DMS79 treated with DMSO at 0.1 percent for 48 hours (cell line): ENCODE results near the gene UBXN1.
"Not testable (repeated sequence)": the region's sequence is repeated elsewhere in the genome, so short reads cannot be mapped to it uniquely, and the experiment has no call there.

Source experiments
- DNase-seq: peaks from one replicate; lab custom pipeline; 2025; lab: John Stamatoyannopoulos, UW

The UBXN1 gene

DNA sequence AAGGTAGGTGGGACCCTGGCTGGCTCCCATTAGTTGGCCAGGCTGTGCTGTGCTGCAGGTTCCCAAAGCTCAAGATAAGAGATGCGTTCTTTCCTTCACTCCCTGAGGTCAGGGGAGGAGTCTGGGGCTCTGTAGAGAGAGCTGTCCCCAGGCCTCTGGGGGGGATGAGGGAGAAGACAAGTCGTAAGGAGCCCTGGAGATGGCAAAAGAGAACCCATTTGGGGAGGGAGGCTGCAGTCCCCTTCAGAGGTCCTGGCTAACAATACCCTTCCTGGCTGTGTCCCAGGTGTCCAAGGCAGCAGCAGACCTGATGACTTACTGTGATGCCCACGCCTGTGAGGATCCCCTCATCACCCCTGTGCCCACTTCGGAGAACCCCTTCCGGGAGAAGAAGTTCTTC is 29.5 kb upstream of the UBXN1 start:
- no peak for DNase-seq

DNA sequence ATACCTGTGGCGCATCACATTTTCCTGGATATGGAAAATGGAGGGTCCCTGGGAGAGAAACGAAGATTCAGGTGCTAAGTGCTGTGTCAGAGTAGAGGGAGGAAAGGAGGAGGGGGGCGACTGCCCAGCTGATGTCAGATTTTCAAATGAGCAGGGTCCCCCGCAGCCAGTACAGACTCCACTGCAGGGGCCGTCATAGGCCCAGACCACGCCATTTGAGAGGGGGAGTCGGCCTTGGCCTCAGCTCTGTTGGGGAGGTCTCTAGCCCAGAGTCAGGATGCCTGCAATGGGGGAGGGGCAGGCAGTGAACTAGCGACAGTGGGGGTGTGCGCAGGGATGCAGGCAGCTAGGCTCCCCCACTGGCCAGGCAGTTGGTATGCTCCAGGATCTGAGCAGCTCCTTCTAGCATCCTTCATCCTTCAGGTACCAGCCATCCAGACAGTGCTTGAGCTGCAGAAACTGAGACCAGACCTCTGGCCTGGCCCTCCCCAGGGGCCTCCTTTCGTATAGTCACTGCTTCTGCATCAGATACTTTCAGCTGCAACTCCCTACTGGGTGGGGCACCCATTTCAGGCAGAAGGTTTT is 28.5 kb upstream of the UBXN1 start, which contains the start of the genes BSCL2 and GNG3:
BSCL2 (minus strand) TSS at position 148 of the 585 bp plus-strand sequence. CDS start 229 bp downstream, outside the sequence.
GNG3 (plus strand) TSS at position 400 of the 585 bp plus-strand sequence. CDS start 620 bp downstream, outside the sequence.
- peak; percentile 96 for DNase-seq

DNA sequence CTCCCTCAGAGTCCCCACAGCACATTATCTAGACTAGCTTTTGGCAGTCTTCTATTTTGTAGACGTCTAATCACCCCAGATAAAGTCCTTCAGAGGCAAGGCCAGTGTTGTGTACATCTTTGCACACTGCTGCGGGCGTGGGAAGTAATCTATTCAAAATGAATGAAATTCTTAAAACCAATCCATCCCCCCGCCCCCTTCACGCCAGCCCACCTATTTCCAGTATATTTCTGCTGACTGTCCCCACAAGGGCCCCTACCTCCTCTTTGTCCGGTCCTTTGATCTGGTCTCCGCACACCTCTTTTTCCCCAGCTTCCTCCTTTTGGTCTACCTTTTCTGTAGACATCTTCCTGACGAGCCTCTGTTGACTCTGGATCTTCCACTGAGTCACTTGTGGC is 28.0 kb upstream of the UBXN1 start:
- DNase-seq = no peak

DNA sequence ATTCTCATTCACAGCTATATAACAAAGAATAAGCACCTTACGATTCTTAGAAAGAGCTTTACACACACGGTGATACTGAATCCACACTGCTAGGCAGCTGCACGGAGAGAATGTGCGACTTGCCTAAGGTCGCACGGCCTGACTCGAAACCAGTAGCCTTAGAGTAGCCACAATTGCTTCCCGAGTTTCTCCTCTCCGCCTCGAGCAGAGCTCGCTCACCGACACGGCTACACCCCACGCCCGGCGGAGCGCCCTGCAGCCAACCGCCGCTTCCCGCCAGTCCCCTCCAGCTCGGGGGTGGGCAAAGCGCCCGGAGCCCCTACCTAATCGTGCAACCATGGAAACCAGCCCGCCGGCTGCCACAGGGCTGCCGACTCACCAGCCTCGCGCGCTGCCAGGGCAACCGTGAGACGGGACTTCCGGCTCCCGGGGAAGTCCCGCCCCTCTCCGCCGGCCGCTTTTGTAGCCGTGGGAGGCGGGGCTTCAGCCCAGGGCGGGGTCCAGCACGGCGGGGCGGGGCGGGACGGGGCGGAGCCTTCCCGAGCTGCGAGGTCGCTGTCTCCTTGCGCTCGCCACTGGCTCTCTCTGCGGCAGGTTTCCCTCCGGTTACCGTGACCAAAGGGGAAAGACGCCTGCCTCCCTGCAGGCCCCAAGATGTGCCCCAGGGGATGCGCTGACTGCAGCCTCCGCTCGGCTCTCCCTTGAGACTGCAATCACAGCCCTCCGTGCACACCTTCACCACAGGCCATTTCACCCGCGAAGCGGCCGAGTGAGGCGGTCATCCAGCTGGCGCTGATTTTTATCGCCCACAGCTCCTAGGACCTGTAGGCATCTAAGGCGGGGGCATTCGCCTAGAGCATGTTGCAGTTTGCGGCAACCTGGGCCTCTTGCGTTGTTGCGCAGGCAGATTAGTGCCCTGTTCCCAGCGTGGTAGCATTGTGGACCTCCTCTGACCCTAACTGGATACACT is 27.3 kb upstream of the UBXN1 start:
- DNase-seq = peak; percentile 94

DNA sequence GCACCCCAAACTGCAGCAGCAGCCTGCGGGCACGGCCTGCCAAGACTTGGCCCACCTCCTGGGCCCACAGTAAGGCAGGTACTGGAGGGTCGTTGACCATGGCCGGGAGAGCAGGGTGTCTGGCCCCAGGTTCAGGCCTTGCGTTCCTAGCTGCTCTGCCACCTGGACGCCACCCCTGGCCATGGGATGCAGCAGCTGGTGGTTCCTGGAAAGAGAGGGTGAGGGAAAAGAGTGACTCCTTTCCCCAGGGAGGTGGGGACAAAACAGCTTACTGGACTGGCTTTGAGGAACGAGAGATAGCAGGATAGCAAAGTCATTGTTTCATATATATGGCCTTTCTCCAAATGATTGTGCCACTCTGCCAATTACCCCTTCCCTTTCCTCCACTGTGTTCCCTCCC is 26.5 kb upstream of the UBXN1 start:
- DNase-seq = peak; percentile 58

DNA sequence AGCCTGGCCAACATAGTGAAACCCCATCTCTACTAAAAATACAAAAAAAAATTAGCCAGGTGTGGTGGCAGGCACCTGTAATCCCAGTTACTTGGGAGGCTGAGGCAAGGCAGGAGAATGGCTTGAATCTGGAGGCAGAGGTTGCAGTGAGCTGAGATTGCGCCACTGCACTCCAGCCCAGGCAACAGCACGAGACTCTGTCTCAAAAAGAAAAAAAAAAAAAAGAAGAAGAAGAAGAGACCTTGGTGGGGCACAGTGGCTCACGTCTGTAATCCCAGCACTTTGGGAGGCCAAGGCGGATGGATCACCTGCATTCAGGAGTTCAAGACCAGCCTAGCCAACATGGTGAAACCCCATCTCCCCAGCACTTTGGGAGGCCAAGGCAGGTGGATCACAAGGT is 25.0 kb upstream of the UBXN1 start:
- not testable (repeated sequence) for DNase-seq

DNA sequence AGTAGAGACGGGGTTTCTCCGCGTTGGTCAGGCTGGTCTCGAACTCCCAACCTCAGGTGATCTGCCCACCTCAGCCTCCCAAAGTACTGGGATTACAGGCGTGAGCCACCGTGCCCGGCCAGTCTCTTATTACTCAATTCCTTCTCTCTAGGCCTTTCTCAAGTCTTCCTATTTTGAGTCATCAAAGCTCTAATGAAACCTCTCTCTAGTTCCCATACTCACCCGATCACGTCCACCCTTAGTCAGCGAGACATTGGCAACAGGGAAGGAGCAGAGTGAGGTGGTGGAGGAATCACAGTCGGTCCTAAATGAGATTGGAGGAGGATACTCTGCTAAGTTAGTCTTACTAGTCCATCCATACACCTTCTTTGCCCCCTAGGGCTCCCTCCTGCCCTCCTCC is 23.4 kb upstream of the UBXN1 start:
- no peak for DNase-seq

DNA sequence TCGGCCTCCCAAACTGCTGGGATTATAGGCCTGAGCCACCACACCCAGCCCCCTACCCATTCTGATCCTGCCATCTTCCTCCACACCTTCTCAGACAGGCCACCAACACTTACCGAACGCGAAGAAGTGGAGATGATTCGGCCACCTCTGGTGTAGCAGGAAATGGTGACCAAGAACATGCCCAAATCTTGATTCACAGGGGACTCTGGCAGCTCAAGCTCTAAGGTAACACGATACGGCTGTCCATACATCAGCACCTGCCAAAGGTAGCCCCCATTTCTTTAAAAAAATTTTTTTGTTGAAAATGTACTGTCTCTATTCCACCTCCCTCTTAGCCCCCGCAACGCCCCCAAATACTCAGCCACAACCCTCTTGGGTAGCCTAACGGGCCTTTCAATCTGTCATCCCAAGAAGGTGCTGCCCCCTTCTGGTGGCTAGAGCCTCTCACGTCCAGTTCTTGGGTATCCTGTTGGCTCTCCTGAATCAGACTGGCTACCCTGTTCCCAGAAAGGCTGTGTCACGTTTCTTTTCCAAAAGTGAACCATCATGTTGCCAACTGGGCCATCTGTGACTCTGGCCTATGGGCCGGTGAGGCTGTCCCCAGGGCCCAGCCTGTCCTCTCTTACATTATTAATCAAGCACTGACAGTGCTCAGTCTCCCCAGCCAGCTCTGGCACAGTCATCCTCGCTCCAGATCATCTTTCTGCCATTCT is 15.7 kb upstream of the UBXN1 start:
- peak; percentile 11 for DNase-seq

DNA sequence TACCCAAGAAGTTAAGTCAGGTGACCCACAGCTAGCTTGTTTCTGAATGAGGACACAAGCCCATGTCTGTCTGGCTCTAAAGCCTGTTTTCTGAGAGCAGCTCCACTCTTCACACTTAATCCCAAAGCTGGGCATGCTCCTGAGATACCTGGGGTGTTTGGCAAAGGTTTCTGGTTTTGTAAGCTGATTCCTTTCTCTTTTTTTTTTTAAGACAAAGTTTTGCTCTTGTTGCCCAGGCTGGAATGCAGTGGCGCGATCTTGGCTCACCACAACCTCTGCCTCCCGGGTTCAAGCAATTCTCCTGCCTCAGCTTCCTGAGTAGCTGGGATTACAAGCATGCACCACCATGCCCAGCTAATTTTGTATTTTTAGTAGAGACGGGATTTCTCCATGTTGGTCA is 14.8 kb upstream of the UBXN1 start:
- DNase-seq = not testable (repeated sequence)

DNA sequence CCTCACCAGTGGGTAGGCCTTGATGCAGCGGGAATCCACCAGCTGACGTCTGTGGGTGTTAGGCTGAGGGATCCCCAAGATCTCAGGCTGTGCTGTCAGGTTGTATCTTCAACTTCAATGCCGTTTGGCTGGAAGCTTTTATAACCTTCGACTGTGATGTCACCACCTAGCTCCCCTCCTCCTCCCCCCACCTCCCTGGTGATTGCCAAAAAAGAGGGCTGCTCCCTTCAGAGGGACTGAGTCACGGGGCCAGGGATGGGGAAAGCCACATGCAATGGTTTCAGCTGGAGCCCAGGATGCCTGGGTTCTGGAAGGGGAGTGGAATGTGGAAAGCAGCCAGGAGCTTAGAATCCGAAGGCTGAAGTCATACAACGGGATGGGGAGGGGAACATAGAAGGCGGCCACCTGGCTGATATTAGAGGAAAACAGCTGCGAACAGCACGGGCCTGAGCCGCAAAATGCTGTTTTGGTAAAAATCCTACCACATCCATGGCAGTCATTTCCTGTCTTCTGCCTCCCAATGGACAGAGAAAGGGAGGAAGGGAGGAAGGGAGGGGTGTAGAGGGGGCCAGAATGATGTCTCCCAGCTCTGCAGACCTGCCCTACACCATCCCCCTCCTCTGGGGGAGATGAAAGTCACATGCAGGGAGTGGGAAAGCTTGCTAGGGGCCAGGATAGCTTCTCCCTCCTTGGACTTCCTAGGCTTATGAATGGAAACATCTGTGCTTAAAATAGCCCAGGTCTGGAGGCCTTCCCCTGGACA is 10.7 kb upstream of the UBXN1 start, which contains the start of gene LRRN4CL:
LRRN4CL (minus strand) TSS at position 110 of the 763 bp plus-strand sequence. CDS start 1,022 bp downstream, outside the sequence.
- no peak for DNase-seq

DNA sequence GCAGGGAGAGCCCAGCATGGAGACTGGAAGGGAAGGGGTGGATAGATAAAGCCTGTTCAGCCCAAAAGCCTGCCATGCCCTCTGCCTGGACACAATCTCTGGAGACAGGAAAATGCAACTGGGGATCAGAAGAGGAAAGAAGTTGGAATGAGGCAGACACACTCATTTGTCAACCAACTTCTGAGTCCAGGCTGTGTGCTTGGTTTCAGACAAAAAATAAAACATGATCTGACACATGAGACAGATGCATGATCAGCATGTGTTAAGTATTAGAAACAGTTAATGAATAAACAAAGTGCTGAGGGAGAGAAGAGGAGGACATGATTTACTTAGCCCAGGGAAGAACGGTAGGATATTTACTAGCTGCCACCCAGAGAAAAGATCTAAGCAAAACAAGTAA is 9.6 kb upstream of the UBXN1 start:
- no peak for DNase-seq

DNA sequence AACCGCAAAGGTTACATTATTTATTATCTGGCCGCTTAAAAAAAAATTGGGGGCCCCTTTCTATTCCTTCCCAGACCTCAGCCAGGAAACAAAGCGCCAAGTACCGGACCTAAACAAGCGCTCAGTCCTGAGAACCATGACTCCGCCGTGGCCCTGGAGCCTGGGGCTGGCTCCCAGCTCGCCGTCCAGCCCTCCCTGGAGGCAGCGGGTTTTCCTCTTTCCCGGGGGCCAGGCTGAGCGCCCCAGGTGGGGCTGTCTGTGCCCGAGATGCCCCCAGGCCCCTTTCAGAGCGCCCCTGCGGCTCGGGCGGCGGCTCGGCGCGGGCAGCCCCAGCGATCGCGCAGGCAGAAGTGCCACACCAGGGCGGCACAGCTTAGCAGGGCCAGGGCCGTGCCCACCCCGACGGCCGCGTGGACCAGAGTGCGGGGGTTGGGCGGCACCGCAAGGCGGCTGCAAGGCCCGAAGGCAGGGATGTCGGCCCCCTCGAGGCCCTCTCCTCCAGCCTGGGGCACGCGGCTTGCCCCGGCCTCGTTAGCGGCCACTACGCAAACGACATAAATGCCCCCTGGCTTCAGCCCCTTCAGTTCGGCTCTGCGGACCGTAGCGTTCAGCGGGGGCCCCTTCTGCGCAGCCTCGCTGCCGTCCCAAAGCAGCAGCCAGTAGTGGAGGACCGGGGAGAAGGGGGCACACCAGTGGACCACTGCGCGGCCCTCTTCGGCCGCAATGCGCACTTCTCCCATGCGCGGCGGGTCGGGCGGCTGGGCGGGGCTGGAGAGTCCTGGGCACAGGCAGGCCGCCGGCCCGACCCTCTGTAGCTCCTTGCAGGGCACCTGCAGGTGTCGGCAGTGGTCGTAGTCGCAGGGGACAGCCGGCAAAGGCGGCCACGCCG is 8.9 kb upstream of the UBXN1 start:
- DNase-seq = no peak

DNA sequence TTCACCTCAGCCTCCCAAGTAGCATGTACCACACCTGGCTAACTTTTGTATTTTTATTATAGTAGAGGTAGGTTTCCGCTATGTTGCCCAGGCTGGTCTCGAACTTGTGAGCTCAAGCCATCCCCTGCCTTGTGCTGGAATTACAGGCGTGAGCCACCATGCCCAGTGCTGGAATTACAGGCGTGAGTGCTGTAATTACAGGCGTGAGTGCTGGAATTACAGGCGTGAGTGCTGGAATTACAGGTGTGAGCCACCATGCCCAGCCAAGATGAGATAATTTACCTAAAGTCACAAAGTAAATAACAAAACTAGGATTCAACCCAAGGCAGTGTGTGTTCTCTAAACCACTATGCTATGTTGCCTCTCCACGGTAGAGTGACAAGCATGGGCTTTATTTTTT is 3.6 kb upstream of the UBXN1 start:
- DNase-seq = no peak

DNA sequence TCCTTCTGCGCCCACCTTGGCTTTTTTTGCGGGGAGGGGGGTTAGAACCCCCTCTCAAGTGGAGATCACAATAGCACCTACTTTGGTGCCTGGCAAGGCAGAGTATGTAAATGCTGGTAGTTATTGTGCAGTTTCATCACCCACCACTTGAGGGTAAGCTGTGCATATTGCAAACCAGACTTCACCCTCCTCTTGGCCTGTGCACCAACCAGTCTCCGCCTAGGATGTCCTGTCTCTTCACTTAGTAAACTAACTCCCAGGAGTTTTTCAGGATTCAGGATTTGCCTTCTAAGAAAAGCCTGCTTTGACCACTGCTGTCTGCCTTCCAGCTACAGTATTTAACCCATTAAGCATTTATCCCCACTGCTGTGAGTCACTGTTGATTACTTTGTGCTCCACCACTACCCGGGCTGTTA is 2.0 kb upstream of the UBXN1 start:
- peak; percentile 6 for DNase-seq

DNA sequence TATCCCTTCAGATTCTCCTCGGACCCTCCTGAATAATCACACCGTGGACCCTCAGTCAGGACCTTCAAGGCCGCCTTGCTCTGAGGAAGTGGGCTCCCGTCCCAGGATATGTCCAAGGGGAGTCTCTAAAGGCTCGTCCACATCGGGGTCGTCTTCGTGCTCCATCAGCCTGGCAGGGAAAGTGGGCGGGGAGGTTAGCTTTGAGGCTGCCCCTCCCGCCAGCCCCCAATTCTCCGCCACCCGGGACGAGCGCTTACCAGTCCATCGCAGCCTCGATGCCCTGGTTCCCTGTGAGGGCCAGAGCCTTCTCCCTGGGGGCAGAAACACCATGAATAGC is 472 bp downstream of the UBXN1 start:
- no peak for DNase-seq

DNA sequence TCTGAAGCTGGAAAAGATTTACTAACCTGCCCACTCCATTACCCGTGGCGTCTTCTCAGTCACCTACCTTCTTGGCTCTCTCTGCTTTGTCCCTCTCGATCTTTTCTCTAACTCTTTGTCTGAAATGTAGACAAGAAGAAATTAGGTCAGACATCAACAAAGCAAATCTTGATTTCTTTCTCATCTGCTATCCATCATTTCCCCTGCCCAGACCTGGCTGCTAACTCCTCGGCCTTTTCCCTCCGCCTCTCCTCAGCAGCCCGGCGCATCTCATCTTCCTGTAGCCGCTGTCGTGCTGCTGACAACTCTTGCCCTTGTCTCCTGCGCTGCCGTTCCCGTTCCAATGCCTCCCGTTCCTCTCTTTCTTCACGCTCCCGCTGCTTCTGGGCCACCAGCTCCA is 1.2 kb downstream of the UBXN1 start:
- no peak for DNase-seq

DNA sequence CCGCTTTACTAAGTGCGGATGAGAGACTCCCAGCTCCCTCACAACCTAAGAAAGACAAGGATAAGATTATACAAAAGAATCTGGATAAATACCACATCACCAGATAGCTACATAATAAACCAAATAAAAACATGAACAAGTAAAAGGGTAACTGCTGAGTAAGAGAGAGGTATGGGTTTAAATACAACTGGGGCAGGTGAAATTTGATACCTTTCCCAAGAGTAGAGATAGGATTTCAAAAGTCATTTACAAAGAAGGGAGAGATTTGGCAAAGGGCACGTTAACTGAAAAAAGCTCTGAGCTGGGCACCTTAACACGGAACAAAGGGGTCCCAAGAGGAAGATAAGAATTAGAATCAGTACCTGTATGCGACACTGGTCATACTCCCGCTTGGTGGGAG is 1.7 kb downstream of the UBXN1 start:
- no peak for DNase-seq

DNA sequence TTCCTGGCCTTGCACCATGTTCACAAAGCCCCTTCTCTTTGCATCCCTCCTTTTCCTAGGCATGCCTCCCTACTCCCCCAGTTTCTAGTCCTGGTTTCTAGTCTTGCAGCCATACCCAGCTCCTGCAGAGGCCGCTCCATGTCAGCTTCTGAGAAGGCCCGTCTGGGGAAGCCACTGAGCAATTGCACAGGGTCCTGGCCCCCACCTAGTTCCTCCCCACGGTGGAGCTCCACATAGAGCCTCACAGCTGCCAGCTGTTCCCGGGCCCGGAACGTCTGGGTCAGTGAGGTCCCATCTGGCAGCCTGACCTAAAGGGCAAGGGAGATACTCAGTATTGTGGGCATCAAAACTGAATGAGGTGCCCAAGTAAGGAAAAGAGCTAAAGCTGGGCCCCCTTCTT is 2.2 kb downstream of the UBXN1 start:
- no peak for DNase-seq

DNA sequence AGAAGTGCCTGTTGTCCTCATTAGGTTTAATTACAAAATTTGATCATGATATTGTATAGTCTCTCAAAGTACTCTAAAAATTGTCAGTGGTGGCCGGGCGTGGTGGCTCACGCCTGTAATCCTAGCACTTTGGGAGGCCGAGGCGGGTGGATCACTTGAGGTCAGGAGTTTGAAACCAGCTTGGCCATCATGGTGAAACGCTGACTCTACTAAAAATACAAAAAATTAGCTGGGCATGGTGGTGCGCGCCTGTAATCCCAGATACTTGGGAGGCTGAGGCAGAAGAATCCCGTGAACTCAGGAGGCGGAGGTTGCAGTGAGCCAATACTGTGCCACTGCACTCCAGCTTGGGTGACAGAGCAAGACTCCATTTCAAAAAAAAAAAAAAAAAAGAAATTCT is 3.5 kb downstream of the UBXN1 start:
- DNase-seq = not testable (repeated sequence)

DNA sequence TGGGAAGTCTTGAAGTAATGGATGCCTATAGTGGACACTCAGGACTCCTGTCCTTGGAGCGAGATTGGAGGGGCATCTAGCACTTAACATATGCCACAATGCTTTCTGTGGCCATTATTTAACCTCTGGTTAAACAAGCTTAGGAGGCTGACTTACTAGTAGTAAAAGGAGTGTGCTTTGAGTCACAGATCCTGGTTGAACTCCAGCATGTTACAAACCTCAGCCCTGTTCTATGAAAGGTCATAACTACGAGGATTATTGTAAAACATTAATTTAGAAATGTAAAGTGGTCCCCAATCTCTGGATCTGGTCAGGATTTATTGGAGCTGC is 5.7 kb downstream of the UBXN1 start:
- no peak for DNase-seq
